Left ventricle myocardium inferior (tissue), 1 donor: ENCODE measurements around the gene ZBTB32. TPM values are rescaled to one million over a fixed set of nuclear protein-coding genes. Genes with fewer than 3 reads are reported as not detected.

Experiments
- DNase-seq: peaks from one replicate; pipeline ENCODE4 v3.0.0-alpha.2; 2020
- H3K27ac ChIP-seq: fragments of 200-600 bp; replicated peaks from 2 replicates; pipeline ENCODE4 v1.8.0; 2021
- H3K27me3 ChIP-seq: fragments of 200-600 bp; 2 replicates; pipeline ENCODE4 v1.8.0; 2021; ENCODE audit warnings: low read depth
- H3K36me3 ChIP-seq: fragments of 200-600 bp; 2 replicates; pipeline ENCODE4 v1.8.0; 2021
- H3K4me1 ChIP-seq: fragments of 200-600 bp; 2 replicates; pipeline ENCODE4 v1.8.0; 2021
- H3K4me3 ChIP-seq: fragments of 200-600 bp; 2 replicates; pipeline ENCODE4 v1.8.0; 2021; ENCODE audit warnings: mild to moderate bottlenecking, moderate library complexity
- H3K9me3 ChIP-seq: fragments of 200-600 bp; replicated peaks from 2 replicates; pipeline ENCODE4 v1.8.0; 2021
- CTCF ChIP-seq: fragments of 200-600 bp; IDR thresholded peaks from 2 replicates; pipeline ENCODE4 v1.8.0; 2021; ENCODE audit warnings: antibody characterized with exemption, mild to moderate bottlenecking, borderline replicate concordance
- intact Hi-C: fragments of 100-400 bp; cut with micrococcal nuclease; formaldehyde crosslinking; loops from one replicate; pipeline ENCODE4 v1.11.0; 2022
- total RNA-seq: library from RNA; stranded (reverse); fragmentation: NEBNext Ultra II Directional; extraction: Animal tissue kit (Norgen Biotek cat#: 25700); gene quantifications from one replicate; pipeline ENCODE4 v1.2.1, GENCODE V29; 2021
- donor health status: DM: no; HTN: yes; CAD: no; lungs with severe emphysema.

ZBTB32 gene
- total RNA-seq, 1 donor from 2014 or later: not detected

GRCh38 chr19:35669566-35669965 is 34.8 kb upstream of the ZBTB32 start:
- no peak for TF ChIP-seq CTCF
- H3K27me3 ChIP-seq: peaks cover 35% of the 10 kb centered on the region
- H3K4me3 ChIP-seq: no peak overlapping the region
- no peak for DNase-seq
- H3K9me3 ChIP-seq: no peaks in the 10 kb centered on the region
- intact Hi-C loops: no loop called here
- no peaks in the 10 kb centered on the region for H3K36me3 ChIP-seq
- peaks cover 6% of the 10 kb centered on the region for H3K4me1 ChIP-seq
- no peak overlapping the region for H3K27ac ChIP-seq

GRCh38 chr19:35669974-35670373 is 34.4 kb upstream of the ZBTB32 start:
- H3K9me3 ChIP-seq: no peaks in the 10 kb centered on the region
- no peak for TF ChIP-seq CTCF
- no peaks in the 10 kb centered on the region for H3K36me3 ChIP-seq
- intact Hi-C loops: no loop called here
- no peak overlapping the region for H3K4me3 ChIP-seq
- peaks cover 6% of the 10 kb centered on the region for H3K4me1 ChIP-seq
- no peak for DNase-seq
- H3K27ac ChIP-seq: no peak overlapping the region
- H3K27me3 ChIP-seq: peaks cover 39% of the 10 kb centered on the region

GRCh38 chr19:35670686-35671085 is 33.7 kb upstream of the ZBTB32 start:
- intact Hi-C loops: no loop called here
- no peak for DNase-seq
- H3K4me3 ChIP-seq: no peak overlapping the region
- TF ChIP-seq CTCF: no peak
- no peaks in the 10 kb centered on the region for H3K36me3 ChIP-seq
- peaks cover 46% of the 10 kb centered on the region for H3K27me3 ChIP-seq
- H3K4me1 ChIP-seq: peaks cover 6% of the 10 kb centered on the region
- no peaks in the 10 kb centered on the region for H3K9me3 ChIP-seq
- no peak overlapping the region for H3K27ac ChIP-seq

GRCh38 chr19:35671818-35672217 is 32.5 kb upstream of the ZBTB32 start:
- no peak for TF ChIP-seq CTCF
- Histone ChIP-seq H3K27ac (no peak overlapping the region), H3K27me3 (peaks cover 57% of the 10 kb centered on the region), H3K9me3 (no peaks in the 10 kb centered on the region), H3K36me3 (no peaks in the 10 kb centered on the region), H3K4me1 (peaks cover 6% of the 10 kb centered on the region), H3K4me3 (no peak overlapping the region)
- intact Hi-C loops: no loop called here
- no peak for DNase-seq

GRCh38 chr19:35673121-35673804 is 31.1 kb upstream of the ZBTB32 start:
- DNase-seq: peak; percentile 33
- no peaks in the 10 kb centered on the region for H3K36me3 ChIP-seq
- peak overlapping the region; percentile 57 for H3K4me3 ChIP-seq
- intact Hi-C loops: no loop called here
- peaks cover 6% of the 10 kb centered on the region for H3K4me1 ChIP-seq
- H3K27ac ChIP-seq: no peak overlapping the region
- H3K27me3 ChIP-seq: peaks cover 66% of the 10 kb centered on the region
- TF ChIP-seq CTCF: no peak
- H3K9me3 ChIP-seq: no peaks in the 10 kb centered on the region
